PC-9 (cell line): Measurements from ENCODE around the gene DBH. TPM values are rescaled to one million over a fixed set of nuclear protein-coding genes. Genes with fewer than 3 reads are reported as not detected.

Experiments used
- BruUV-seq: library from RNA; stranded (reverse); fragments of 400-500 nt; replicated peaks from 2 replicates; lab custom pipeline; 2021; lab: Mats Ljungman, UMichigan
- CTCF ChIA-PET: fragments of 300-600 bp; sonication (Branson Sonifier 250); formaldehyde crosslinking; loops from one replicate; lab custom pipeline; 2022; ENCODE audit warnings: antibody characterized with exemption; lab: Charles Lee
- POLR2A ChIA-PET: fragments of 300-600 bp; sonication (Branson Sonifier 250); formaldehyde crosslinking; loops from one replicate; lab custom pipeline; 2022; ENCODE audit warnings: antibody characterized with exemption; ENCODE audit not compliant: unreplicated experiment; lab: Charles Lee
- DNase-seq, 2 experiments: peaks; one replicate each; pipeline versions ENCODE4 v3.0.0 to v3.0.0-alpha.2; 2015 to 2022; ENCODE audit warnings: mixed read lengths in 1 of 2
- H2AFZ ChIP-seq: fragments of 200-600 bp; sonication (generic); 2 replicates; pipeline ENCODE4 v1.8.1; 2017; ENCODE audit warnings: antibody characterized with exemption
- H3F3A ChIP-seq: fragments of 200-600 bp; sonication (generic); 2 replicates; pipeline ENCODE4 v1.8.1; 2017; ENCODE audit warnings: antibody characterized with exemption, mild to moderate bottlenecking, low read depth; ENCODE audit not compliant: insufficient read depth
- H3K27ac ChIP-seq: fragments of 200-600 bp; sonication (generic); 2 replicates; pipeline ENCODE4 v1.6.1; 2016; ENCODE audit warnings: mixed run types
- H3K27me3 ChIP-seq: fragments of 200-600 bp; sonication (generic); 2 replicates; pipeline ENCODE4 v1.6.1; 2016; ENCODE audit warnings: low read depth, mixed run types; ENCODE audit not compliant: insufficient read depth
- H3K36me3 ChIP-seq: fragments of 200-600 bp; sonication (generic); 2 replicates; pipeline ENCODE4 v1.6.1; 2016; ENCODE audit warnings: low read depth, mixed run types
- H3K4me1 ChIP-seq: fragments of 200-600 bp; sonication (generic); replicated peaks from 2 replicates; pipeline ENCODE4 v1.6.1; 2016; ENCODE audit warnings: mixed run types; ENCODE audit not compliant: insufficient read depth
- H3K4me2 ChIP-seq: fragments of 200-600 bp; sonication (generic); 2 replicates; pipeline ENCODE4 v1.6.1; 2017; ENCODE audit warnings: mixed run types
- H3K4me3 ChIP-seq: fragments of 200-600 bp; sonication (generic); 2 replicates; pipeline ENCODE4 v1.6.1; 2016; ENCODE audit warnings: mixed run types
- H3K79me2 ChIP-seq: fragments of 200-600 bp; sonication (generic); 2 replicates; pipeline ENCODE4 v1.6.1; 2017; ENCODE audit warnings: low read depth, mixed run types
- H3K9me2 ChIP-seq: fragments of 200-600 bp; sonication (generic); 2 replicates; pipeline ENCODE4 v1.8.1; 2017; ENCODE audit warnings: mild to moderate bottlenecking; ENCODE audit not compliant: insufficient read depth
- H3K9me3 ChIP-seq: fragments of 200-600 bp; sonication (generic); 2 replicates; pipeline ENCODE4 v1.8.1; 2016; ENCODE audit warnings: low read depth; ENCODE audit not compliant: insufficient read depth
- H4K20me1 ChIP-seq: fragments of 200-600 bp; sonication (generic); 2 replicates; pipeline ENCODE4 v1.8.1; 2017; ENCODE audit not compliant: insufficient read depth
- EZH2 ChIP-seq: fragments of 200-600 bp; sonication (generic); IDR thresholded peaks from 2 replicates; pipeline ENCODE4 v1.8.0; 2017; ENCODE audit warnings: antibody characterized with exemption, low read depth
- intact Hi-C: fragments of 100-400 bp; cut with micrococcal nuclease; formaldehyde crosslinking; loops from one replicate; pipeline ENCODE4 v1.10.0; 2022; ENCODE audit not compliant: unreplicated experiment
- total RNA-seq: library from RNA; stranded (reverse); gene quantifications from 2 replicates; pipeline ENCODE4 v1.2.3, GENCODE V29; 2021
- TF ChIP-seq, protein P1 (sequence below): fragments of 200-600 bp; sonication (generic); conservative IDR thresholded peaks from 2 replicates; pipeline ENCODE4 v1.6.1; 2017; ENCODE audit warnings: mixed run types, antibody characterized with exemption, mild to moderate bottlenecking, moderate library complexity

DBH gene
- total RNA-seq, 1 experiment from 2014 or later = not detected

- Histone ChIP-seq H2AFZ (no peak overlapping the region), H3K9me2 (no peaks in the 10 kb centered on the region), H3F3A (no peaks in the 10 kb centered on the region), H4K20me1 (no peaks in the 10 kb centered on the region), H3K27me3 (peaks cover 82% of the 10 kb centered on the region), H3K79me2 (no peaks in the 10 kb centered on the region), H3K27ac (no peak overlapping the region), H3K9me3 (no peaks in the 10 kb centered on the region), H3K4me2 (no peak overlapping the region), H3K4me3 (no peak overlapping the region), H3K36me3 (no peaks in the 10 kb centered on the region), H3K4me1 (no peaks in the 10 kb centered on the region)
- DNase-seq = no peak
- no TSS peak for BruUV-seq
- CTCF ChIA-PET = no interaction called here
- POLR2A ChIA-PET = no interaction called here
- intact Hi-C loops = no loop called here
- TF ChIP-seq, protein P1, sequence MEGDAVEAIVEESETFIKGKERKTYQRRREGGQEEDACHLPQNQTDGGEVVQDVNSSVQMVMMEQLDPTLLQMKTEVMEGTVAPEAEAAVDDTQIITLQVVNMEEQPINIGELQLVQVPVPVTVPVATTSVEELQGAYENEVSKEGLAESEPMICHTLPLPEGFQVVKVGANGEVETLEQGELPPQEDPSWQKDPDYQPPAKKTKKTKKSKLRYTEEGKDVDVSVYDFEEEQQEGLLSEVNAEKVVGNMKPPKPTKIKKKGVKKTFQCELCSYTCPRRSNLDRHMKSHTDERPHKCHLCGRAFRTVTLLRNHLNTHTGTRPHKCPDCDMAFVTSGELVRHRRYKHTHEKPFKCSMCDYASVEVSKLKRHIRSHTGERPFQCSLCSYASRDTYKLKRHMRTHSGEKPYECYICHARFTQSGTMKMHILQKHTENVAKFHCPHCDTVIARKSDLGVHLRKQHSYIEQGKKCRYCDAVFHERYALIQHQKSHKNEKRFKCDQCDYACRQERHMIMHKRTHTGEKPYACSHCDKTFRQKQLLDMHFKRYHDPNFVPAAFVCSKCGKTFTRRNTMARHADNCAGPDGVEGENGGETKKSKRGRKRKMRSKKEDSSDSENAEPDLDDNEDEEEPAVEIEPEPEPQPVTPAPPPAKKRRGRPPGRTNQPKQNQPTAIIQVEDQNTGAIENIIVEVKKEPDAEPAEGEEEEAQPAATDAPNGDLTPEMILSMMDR = no peak
- TF ChIP-seq EZH2 = no peak
Measured at GRCh38 chr9:133706307-133707050, 70.3 kb downstream of the DBH start.

DNA sequence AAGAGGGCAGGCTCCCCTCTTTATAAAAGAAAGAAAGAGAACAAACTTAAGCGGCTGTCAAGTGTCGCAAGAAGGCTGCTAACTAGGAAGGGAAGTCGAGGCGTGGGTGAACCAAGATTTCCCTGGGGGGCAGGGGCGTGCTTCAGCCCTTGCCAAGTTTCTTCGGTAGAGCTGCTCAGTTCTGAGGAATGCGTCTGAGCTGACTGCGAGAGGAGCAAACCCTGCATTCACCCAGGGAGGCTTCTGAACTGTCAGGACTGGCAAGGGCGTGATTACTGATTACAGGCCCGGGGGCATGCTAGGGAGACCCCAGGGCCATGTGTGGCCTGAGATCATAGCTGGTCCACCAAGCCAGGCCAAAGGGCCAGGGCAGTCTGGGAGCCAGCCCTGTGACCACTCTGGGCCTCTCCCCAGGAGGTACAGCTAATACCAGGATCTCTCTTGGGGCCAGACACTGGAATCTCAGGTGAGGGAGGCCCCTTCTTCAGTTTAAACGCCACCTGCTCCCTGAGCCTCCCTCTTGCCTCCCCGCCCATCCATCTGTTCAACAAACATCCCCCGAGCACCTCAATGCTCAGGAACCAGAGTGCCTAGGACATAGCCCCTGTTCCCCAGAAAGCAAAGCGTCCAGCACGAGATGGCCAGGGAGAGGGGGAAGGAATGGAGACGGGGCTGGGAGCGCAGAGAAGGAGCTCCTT, 71.1 kb downstream of the DBH start:
- Histone ChIP-seq H3K9me3 (no peaks in the 10 kb centered on the region), H3K36me3 (no peaks in the 10 kb centered on the region), H3K9me2 (no peaks in the 10 kb centered on the region), H4K20me1 (no peaks in the 10 kb centered on the region), H3F3A (no peaks in the 10 kb centered on the region), H2AFZ (no peak overlapping the region), H3K27ac (no peak overlapping the region), H3K79me2 (no peaks in the 10 kb centered on the region), H3K4me1 (no peaks in the 10 kb centered on the region), H3K27me3 (peaks cover 75% of the 10 kb centered on the region), H3K4me2 (no peak overlapping the region), H3K4me3 (no peak overlapping the region)
- intact Hi-C loops = no loop called here
- ChIA-PET POLR2A (no interaction called here), CTCF (no interaction called here)
- TF ChIP-seq EZH2 = no peak
- TF ChIP-seq, protein P1 = no peak
- DNase-seq = no peak
- BruUV-seq = no TSS peak

- H3K4me1 ChIP-seq = no peaks in the 10 kb centered on the region
- POLR2A ChIA-PET = no interaction called here
- intact Hi-C loops = no loop called here
- H3K4me3 ChIP-seq = no peak overlapping the region
- H3K9me2 ChIP-seq = no peaks in the 10 kb centered on the region
- H3K27ac ChIP-seq = no peak overlapping the region
- no peak for DNase-seq
- no peak overlapping the region for H2AFZ ChIP-seq
- H3K9me3 ChIP-seq = no peaks in the 10 kb centered on the region
- no peak overlapping the region for H3K4me2 ChIP-seq
- H3F3A ChIP-seq = no peaks in the 10 kb centered on the region
- TF ChIP-seq, protein P1 = no peak
- TF ChIP-seq EZH2 = no peak
- no peaks in the 10 kb centered on the region for H4K20me1 ChIP-seq
- BruUV-seq = no TSS peak
- H3K79me2 ChIP-seq = no peaks in the 10 kb centered on the region
- no peaks in the 10 kb centered on the region for H3K36me3 ChIP-seq
- CTCF ChIA-PET = no interaction called here
- peaks cover 69% of the 10 kb centered on the region for H3K27me3 ChIP-seq
Measured at GRCh38 chr9:133707763-133708245, 71.6 kb downstream of the DBH start.
